ENCODE results near the gene OSBPL10. TPM values are rescaled to one million over a fixed set of nuclear protein-coding genes. Genes with fewer than 3 reads are reported as not detected.

OSBPL10 gene
- total and polyA plus RNA-seq, 2 of the 8 experiments (the other 6 are each of a cell fraction or from before 2014, with no cell fraction given), result 26.2 to 86.7 TPM

- Histone ChIP-seq H3K18ac (ENCODE audit: extremely low read depth, low read length) (no peak overlapping the region), H3K4me3 (ENCODE audit: extremely low read depth in 1 of 4, insufficient read depth in 2 of 4, low read depth in 3 of 4, low read length in 4 of 4) (no peak overlapping the region), H2BK15ac (ENCODE audit: low read length) (no peak overlapping the region), H2BK120ac (replicated peaks; ENCODE audit: low read depth, low read length) (no peak overlapping the region), H3K56ac (replicated peaks; ENCODE audit: insufficient read length, low read depth, low read length) (no peak overlapping the region), H2BK5ac (ENCODE audit: low read depth, low read length) (no peak overlapping the region), H3K9me3 (ENCODE audit: insufficient read depth in 2 of 2, low read depth in 1 of 2, low read length in 1 of 2) (no peaks in the 10 kb centered on the region), H3K9ac (replicated peaks in 1 of 4; ENCODE audit: extremely low read depth in 1 of 4, low read depth in 3 of 4, low read length in 3 of 4) (no peak overlapping the region), H3K79me2 (ENCODE audit: control insufficient read depth in 1 of 2, insufficient read depth in 2 of 2, low read length in 2 of 2) (peaks cover 3 to 91% of the 10 kb centered on the region in 2 experiments; a peak in 3 of 4 replicates), H3K14ac (ENCODE audit: insufficient read length) (no peak overlapping the region), H3K79me1 (ENCODE audit: low read depth, low read length) (peaks cover 2% of the 10 kb centered on the region; the same call in 1 of the 2 replicates), H3K4me1 (replicated peaks in 1 of 4; ENCODE audit: control insufficient read depth in 3 of 4, insufficient read depth in 4 of 4, low read length in 3 of 4) (peaks cover 0 to 15% (median 3%) of the 10 kb centered on the region in 4 experiments; a peak in 5 of 7 replicates), H3K27me3 (replicated peaks in 1 of 4; ENCODE audit: control insufficient read depth in 3 of 4, extremely low read depth in 1 of 4, insufficient read depth in 3 of 4, low read length in 3 of 4) (no peaks in the 10 kb centered on the region), H2BK20ac (ENCODE audit: low read length) (0 out of 2 replicates have a peak overlapping the region, but pooled peaks have one; percentile 13), H4K20me1 (replicated peaks in 1 of 2; ENCODE audit: control insufficient read depth in 1 of 2, insufficient read depth in 2 of 2, low read length in 2 of 2) (peaks cover 0 to 2% of the 10 kb centered on the region in 2 experiments), H4K5ac (ENCODE audit: insufficient read length, low read depth, low read length) (no peak overlapping the region), H3K4ac (replicated peaks; ENCODE audit: insufficient read length, low read depth, low read length) (no peak overlapping the region), H4K91ac (replicated peaks; ENCODE audit: insufficient read length, low read length) (no peak overlapping the region), H2AK5ac (ENCODE audit: low read depth, low read length) (no peak overlapping the region), H3K23ac (ENCODE audit: insufficient read length) (no peak overlapping the region), H3K36me3 (ENCODE audit: control insufficient read depth in 2 of 4, insufficient read depth in 4 of 4, low read length in 3 of 4) (no peaks in the 10 kb centered on the region), H3K23me2 (ENCODE audit: low read depth, low read length) (no peaks in the 10 kb centered on the region; the same call in 1 of the 2 replicates), H3K4me2 (ENCODE audit: insufficient read depth in 1 of 2, low read depth in 2 of 2, low read length in 2 of 2) (peak overlapping the region in 1 of 2 experiments; percentile 15; a peak in 1 of 4 replicates), H3K27ac (ENCODE audit: low read depth, low read length) (no peak overlapping the region), H4K8ac (ENCODE audit: extremely low read depth, insufficient read depth, low read length) (no peak overlapping the region; the same call in 1 of the 2 replicates), H2BK12ac (ENCODE audit: low read depth, low read length) (no peak overlapping the region), H2AFZ (ENCODE audit: low read length) (no peak overlapping the region)
- TF ChIP-seq RFX5 (IDR thresholded peaks at IDR 0.05; ENCODE audit: borderline replicate concordance, low read depth, low read length) (no peak), ATF3 (IDR thresholded peaks at IDR 0.05; ENCODE audit: insufficient read depth, low read depth, low read length) (no peak), CEBPB (IDR thresholded peaks at IDR 0.05; ENCODE audit: low read depth, low read length) (no peak), SUZ12 (IDR thresholded peaks at IDR 0.05; ENCODE audit: low read length) (no peak), ZNF274 (IDR thresholded peaks at IDR 0.05; ENCODE audit: borderline replicate concordance, extremely low read depth, low read length) (no peak)
- ChIA-PET CTCF (ENCODE audit: partially characterized antibody) (interaction anchor here (0.7 to 2.9 kb wide), 3 partner anchors 10 to 183 kb away, joined by 3 to 15 read pairs (median 3); no protein-coding TSS in a partner anchor), POLR2A (ENCODE audit: partially characterized antibody) (interaction anchor here (0.7 kb wide), 1 partner anchor 318 kb away, joined by 4 read pairs; no protein-coding TSS in a partner anchor)
- WGBS, 2 experiments (ENCODE audit: extremely low coverage in 1 of 2, insufficient coverage in 1 of 2, insufficient read length in 1 of 2, insufficient replicate concordance in 2 of 2, low coverage in 1 of 2, low lambda C conversion rate in 2 of 2, missing lambda C conversion rate in 1 of 2), result 82 to 100% methylated on average over 1 to 6 of the region's 6 CpGs
- peak; percentile 13 for FAIRE-seq
- DNase-seq (ENCODE audit: low read depth in 1 of 2, low spot score in 2 of 2), result no peak
Observed at GRCh38 chr3:31836131-31837075, 144.7 kb downstream of the OSBPL10 start.
